Activated CD8-positive, alpha-beta T cell treated with anti-CD3 and anti-CD28 coated beads, Interleukin-2, amount 10 ng/mL, durations not matched to agents 7 days and 5 days (primary cell): ENCODE data around the gene PADI4. TPM values are rescaled to one million over a fixed set of nuclear protein-coding genes. Genes with fewer than 3 reads are reported as not detected.
A peak's percentile ranks its signal among the peaks of the same experiment; 100 is the strongest.
"Not testable (repeated sequence)": the region's sequence is repeated elsewhere in the genome, so short reads cannot be mapped to it uniquely, and the experiment has no call there.

Experiments
- ATAC-seq: fragments of 150-1000 bp; cut with Tn5 transposase; one replicate; pipeline ENCODE4 v1.10.0; 2021; ENCODE audit warnings: moderate library complexity
- CTCF ChIA-PET: fragments of 350-600 bp; sonication (Branson Sonifier 250); formaldehyde crosslinking; loops from one replicate; lab custom pipeline; 2021; ENCODE audit warnings: antibody characterized with exemption; lab: Charles Lee
- POLR2A ChIA-PET: fragments of 350-600 bp; sonication (Branson Sonifier 250); formaldehyde crosslinking; loops from one replicate; lab custom pipeline; 2021; ENCODE audit warnings: antibody characterized with exemption; lab: Charles Lee
- DNase-seq: peaks from one replicate; pipeline ENCODE4 v3.0.0-alpha.2; 2020
- H3K27ac Mint-ChIP-seq: one replicate; pipeline ENCODE4 v1.8.0; 2021; ENCODE audit warnings: mild to moderate bottlenecking, mixed read lengths
- H3K27me3 Mint-ChIP-seq: one replicate; pipeline ENCODE4 v1.8.0; 2021; ENCODE audit warnings: low read depth, mixed read lengths
- H3K36me3 Mint-ChIP-seq: one replicate; pipeline ENCODE4 v1.8.0; 2021; ENCODE audit warnings: low read depth, mixed read lengths
- H3K4me1 Mint-ChIP-seq: one replicate; pipeline ENCODE4 v1.8.0; 2021; ENCODE audit warnings: low read depth, mixed read lengths
- H3K4me3 Mint-ChIP-seq: one replicate; pipeline ENCODE4 v1.8.0; 2021; ENCODE audit warnings: mild to moderate bottlenecking, mixed read lengths
- H3K9me3 Mint-ChIP-seq: one replicate; pipeline ENCODE4 v1.8.0; 2022; ENCODE audit warnings: mixed read lengths; ENCODE audit not compliant: insufficient read depth
- total RNA-seq, 2 experiments: library from RNA; stranded (reverse); gene quantifications; one replicate each; pipeline ENCODE4 v1.2.3, GENCODE V29; 2021

Gene PADI4
- total RNA-seq, 2 experiments from 2014 or later = 0.95 to 1.0 TPM

DNA sequence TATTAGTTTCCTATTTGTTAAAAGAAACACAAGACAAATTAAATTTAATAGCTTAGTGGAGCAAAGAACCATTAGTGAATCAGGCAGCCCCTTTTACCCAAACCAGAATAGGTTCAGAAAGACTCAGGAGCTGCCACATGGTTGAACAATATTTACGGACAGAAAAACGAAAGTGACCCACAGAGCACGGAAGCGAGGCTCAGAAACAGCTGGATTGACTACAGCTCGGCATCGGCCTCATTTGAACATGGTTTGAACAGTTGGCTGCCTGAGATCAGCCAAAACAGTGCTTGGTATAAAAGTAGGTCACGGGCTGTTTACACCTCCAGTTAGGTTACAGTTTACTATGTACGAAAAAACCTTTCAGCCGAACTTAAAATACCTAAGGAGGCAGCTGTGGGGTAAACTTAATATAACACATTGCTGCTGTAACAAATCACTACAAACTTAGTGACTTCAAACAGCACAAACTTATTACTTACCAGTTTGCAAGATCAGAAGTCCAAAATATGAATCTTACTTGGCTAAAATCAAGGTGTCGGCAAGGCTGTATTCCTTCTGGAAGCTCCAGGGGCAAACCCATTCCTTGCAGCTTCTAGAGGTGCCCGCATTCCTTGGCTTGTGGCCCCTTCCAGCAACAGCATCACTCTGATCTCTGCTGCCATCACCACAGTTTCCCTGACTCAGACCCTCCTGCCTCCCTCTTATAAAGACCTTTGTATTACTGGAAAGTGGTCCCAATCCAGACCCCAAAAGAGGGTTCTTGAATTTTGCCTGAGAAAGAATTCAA lies 11.8 kb downstream of the PADI4 start:
- ChIA-PET POLR2A (interaction anchor here (0.6 kb wide), 1 partner anchor 158 kb away, joined by 3 read pairs; no protein-coding TSS in a partner anchor), CTCF (no interaction called here)
- Mint-ChIP-seq H3K27me3 (no peaks in the 10 kb centered on the region), H3K4me1 (no peaks in the 10 kb centered on the region), H3K4me3 (no peak overlapping the region), H3K9me3 (no peaks in the 10 kb centered on the region), H3K36me3 (no peaks in the 10 kb centered on the region), H3K27ac (no peak overlapping the region)
- no peak for ATAC-seq
- no peak for DNase-seq

DNA sequence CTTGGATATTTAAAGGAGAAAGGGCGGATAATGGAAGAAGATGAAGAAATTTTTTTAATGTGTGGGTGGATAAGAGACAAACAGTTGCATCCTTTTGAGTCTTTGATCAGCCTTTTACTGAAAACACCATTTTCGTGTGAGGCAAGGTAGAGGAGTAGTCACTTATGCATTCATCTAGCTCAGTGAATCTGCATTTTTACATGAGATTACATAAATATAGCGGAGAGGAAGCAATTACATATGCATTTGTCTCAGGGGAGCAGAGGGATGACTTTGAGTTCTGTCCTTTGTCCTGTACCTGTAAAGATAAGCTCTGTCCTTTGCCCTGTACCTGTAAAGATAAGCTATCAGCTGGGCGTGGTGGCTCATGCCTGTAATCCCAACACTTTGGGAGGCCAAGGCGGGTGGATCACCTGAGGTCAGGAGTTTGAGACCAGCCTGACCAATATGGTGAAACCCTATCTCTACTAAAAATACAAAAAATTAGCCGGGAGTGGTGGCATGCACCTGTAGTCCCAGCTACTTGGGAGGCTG lies 13.9 kb downstream of the PADI4 start:
- H3K9me3 Mint-ChIP-seq, H3K4me3 Mint-ChIP-seq, H3K36me3 Mint-ChIP-seq, H3K27me3 Mint-ChIP-seq, POLR2A ChIA-PET, DNase-seq, H3K27ac Mint-ChIP-seq, ATAC-seq, H3K4me1 Mint-ChIP-seq: not testable (repeated sequence)
- CTCF ChIA-PET = interaction anchor here (1.5 kb wide), 1 partner anchor 15 kb away, joined by 3 read pairs; no protein-coding TSS in a partner anchor

DNA sequence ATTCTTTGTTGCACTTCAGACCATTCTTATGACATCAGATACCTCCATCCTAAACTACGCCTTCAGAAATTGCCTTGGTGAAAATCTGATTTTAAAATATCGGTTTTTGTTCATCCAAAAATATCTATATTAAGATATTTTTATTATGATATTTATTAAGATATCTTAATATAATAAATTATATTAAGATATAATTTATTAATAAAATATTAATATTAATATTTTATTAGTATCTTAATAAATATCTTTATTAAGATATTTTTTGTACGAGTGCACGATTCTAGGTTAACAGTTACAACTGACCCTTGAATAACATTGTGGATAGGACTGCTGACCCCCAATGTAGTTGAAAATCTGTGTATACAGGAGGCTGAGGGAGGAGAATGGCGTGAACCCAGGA lies 20.9 kb downstream of the PADI4 start:
- no peak for ATAC-seq
- no peak for DNase-seq
- H3K36me3 Mint-ChIP-seq = no peaks in the 10 kb centered on the region
- no peak overlapping the region for H3K4me3 Mint-ChIP-seq
- H3K27me3 Mint-ChIP-seq = peaks cover 9% of the 10 kb centered on the region
- ChIA-PET POLR2A (no interaction called here), CTCF (no interaction called here)
- H3K27ac Mint-ChIP-seq = no peak overlapping the region
- H3K9me3 Mint-ChIP-seq = no peaks in the 10 kb centered on the region
- H3K4me1 Mint-ChIP-seq = no peaks in the 10 kb centered on the region

DNA sequence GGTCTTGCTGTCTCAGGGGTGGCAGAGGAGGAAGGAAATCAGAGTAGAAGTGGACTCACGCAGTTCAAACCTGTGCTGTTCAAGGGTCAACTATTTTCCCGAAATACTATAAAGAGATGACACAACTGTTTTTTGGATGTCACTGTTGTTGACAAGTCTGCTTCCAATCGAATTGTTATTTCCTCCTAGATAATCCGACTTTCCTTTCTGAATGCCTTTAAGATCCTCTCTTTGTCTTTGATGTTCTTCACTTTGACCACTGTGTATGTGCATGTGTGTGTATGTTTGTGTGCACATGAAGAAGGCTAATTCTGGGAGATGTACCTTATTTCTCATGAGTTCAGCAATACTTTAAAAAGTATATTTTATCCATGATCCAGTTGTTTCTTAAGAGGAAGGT lies 21.6 kb downstream of the PADI4 start:
- ATAC-seq = no peak
- H3K4me1 Mint-ChIP-seq = no peaks in the 10 kb centered on the region
- H3K27me3 Mint-ChIP-seq = peaks cover 9% of the 10 kb centered on the region
- ChIA-PET POLR2A (no interaction called here), CTCF (no interaction called here)
- H3K9me3 Mint-ChIP-seq = no peaks in the 10 kb centered on the region
- no peak for DNase-seq
- H3K27ac Mint-ChIP-seq = no peak overlapping the region
- H3K4me3 Mint-ChIP-seq = no peak overlapping the region
- no peaks in the 10 kb centered on the region for H3K36me3 Mint-ChIP-seq

DNA sequence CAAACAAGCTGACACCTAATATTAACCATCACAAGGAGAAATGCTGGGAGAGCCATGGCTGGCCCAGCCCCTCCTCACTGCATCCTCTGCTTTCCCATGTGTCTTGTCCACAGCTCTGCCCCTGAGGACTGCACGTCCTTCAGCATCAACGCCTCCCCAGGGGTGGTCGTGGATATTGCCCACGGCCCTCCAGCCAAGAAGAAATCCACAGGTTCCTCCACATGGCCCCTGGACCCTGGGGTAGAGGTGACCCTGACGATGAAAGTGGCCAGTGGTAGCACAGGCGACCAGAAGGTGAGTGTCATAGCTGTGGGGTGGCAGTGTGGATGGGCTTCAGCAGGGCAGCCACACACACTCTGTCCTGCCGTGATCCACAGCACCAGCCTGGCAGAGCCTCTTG lies 22.9 kb downstream of the PADI4 start:
- ATAC-seq = no peak
- CTCF ChIA-PET = no interaction called here

DNA sequence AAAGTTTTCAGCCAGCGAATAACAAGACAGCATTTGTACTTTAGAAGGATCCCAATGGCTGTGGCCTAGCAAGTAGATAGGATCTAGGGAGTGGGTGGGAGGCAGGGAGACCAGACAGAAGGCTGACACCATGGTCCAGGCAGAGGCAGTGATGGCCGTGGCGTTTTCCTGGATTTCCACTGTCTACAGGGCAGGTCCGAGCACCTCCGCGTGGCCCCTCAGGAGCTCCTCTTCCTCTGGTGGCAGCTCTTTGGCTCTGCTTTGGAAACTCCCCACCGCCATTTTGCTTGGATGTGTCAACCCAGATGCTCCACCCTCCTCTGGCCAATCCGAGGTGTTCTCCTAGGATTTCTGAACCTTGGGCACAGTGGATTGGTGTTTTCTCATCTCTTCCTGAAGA lies 25.1 kb downstream of the PADI4 start:
- Mint-ChIP-seq H3K27me3 (no peaks in the 10 kb centered on the region), H3K4me3 (no peak overlapping the region), H3K4me1 (no peaks in the 10 kb centered on the region), H3K27ac (no peak overlapping the region), H3K9me3 (no peaks in the 10 kb centered on the region), H3K36me3 (no peaks in the 10 kb centered on the region)
- ChIA-PET CTCF (interaction anchor here (0.7 kb wide), 1 partner anchor 9 kb away, joined by 3 read pairs; no protein-coding TSS in a partner anchor), POLR2A (no interaction called here)
- ATAC-seq (no peak), DNase-seq (no peak)

More for the DNA sequence above, 22.9 kb downstream of the PADI4 start:
- Mint-ChIP-seq H3K27ac (no peak overlapping the region), H3K4me1 (no peaks in the 10 kb centered on the region), H3K9me3 (no peaks in the 10 kb centered on the region), H3K4me3 (no peak overlapping the region), H3K36me3 (no peaks in the 10 kb centered on the region), H3K27me3 (peaks cover 7% of the 10 kb centered on the region)
- POLR2A ChIA-PET = no interaction called here
- no peak for DNase-seq

DNA sequence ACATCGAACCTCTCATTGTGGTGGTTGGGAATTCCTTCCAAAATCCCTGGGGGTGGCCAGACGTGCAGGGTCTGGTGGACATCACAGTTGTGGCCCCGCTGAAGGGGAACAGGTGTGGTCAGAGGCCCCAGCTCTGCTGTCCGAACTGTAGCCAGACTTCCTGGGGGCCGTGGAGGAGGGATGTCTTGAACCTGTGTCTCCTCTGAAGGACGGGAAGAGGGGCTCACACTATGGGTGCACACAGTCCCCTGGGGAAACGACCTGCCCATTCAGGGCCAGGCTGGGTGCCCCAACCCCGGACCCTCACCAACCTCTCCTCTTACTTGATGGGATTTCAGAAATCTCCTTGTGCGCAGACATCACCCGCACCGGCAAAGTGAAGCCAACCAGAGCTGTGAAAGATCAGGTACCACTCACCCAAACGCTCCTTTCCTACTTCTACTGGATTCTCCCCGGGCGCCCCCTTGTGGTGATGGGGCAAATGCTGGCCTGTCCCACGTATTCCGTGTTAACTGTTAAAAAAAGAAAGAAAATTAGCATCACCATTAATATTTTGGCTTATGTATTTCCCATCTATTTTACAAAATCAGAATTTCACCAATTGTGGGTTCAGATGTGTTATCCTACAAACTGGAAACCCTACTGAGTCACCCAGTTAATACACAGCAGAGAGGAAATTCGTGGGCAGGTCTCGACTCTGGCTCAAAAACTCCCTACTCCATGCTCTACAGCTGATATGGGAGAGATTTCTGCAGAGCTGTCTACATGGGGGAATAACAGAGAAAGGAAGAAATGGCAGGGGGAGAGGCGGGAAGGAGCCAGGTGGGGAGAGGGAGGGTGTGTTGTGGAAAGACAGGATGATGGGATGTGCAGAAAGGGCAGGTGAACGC lies 28.1 kb downstream of the PADI4 start:
- H3K4me1 Mint-ChIP-seq = no peaks in the 10 kb centered on the region
- no peaks in the 10 kb centered on the region for H3K27me3 Mint-ChIP-seq
- CTCF ChIA-PET = interaction anchor here (0.6 to 1.5 kb wide), 4 partner anchors 14 to 88 kb away, joined by 3 to 4 read pairs (median 3); no protein-coding TSS in a partner anchor
- H3K4me3 Mint-ChIP-seq = no peak overlapping the region
- no peak overlapping the region for H3K27ac Mint-ChIP-seq
- no peaks in the 10 kb centered on the region for H3K9me3 Mint-ChIP-seq
- ATAC-seq (peak; percentile 81), DNase-seq (peak; percentile 75)
- no peaks in the 10 kb centered on the region for H3K36me3 Mint-ChIP-seq
- POLR2A ChIA-PET = no interaction called here

DNA sequence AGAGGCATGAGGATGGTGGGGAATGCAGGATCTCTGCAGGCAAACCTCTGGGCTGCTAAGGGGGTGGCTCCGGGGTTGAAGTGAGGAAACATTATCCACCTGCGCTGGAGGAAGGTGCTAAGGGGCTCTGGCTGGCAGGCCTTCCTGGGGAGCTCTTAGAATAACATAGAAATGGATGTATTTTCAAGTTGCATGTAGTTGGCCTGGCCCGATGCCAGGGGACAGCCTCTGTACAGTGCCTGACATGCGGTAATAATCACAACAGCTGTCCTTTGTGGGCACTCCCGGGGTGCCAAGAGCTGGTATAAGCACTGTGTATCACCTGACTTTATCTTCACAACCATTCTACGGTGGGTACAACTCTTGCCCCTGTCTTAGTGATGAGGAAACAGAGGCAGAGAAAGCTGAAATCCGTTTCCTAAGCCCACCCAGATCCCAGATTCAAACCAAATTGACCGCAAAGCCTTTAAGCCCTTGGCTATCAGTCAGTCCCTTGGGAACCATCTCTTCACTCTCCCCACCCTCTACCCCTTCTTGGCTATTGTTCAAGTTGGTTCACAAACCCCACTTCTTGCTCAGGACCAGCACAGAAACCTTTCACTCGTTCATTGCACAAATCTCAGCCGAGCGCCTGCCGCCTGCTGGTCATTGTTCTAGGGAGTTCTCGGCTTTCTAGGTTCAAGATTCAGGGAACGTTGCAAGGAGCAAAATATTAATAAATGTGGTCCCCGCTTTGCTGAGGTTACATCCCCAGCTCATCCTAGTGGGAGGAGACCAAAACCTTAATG lies 30.9 kb downstream of the PADI4 start:
- no peaks in the 10 kb centered on the region for H3K36me3 Mint-ChIP-seq
- H3K4me3 Mint-ChIP-seq = no peak overlapping the region
- CTCF ChIA-PET = no interaction called here
- POLR2A ChIA-PET = no interaction called here
- H3K9me3 Mint-ChIP-seq = no peaks in the 10 kb centered on the region
- ATAC-seq (no peak), DNase-seq (no peak)
- H3K27me3 Mint-ChIP-seq = no peaks in the 10 kb centered on the region
- H3K4me1 Mint-ChIP-seq = no peaks in the 10 kb centered on the region
- no peak overlapping the region for H3K27ac Mint-ChIP-seq

DNA sequence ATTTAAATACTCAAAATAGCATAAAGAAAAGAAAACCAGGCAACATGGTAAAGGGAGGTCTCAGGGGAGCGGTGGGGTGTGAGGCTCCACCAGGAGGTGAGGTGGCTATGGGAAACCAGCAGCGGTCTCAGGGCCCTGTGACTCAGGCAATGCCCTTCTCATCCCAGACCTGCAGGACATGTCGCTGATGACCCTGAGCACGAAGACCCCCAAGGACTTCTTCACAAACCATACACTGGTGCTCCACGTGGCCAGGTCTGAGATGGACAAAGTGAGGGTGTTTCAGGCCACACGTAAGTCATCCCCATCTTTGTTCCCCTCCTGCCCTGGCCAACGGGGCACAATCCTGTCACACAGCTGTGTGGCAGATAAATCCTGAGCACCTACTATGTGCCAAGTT lies 31.5 kb downstream of the PADI4 start:
- Mint-ChIP-seq H3K27ac (no peak overlapping the region), H3K4me3 (no peak overlapping the region), H3K27me3 (no peaks in the 10 kb centered on the region), H3K4me1 (no peaks in the 10 kb centered on the region), H3K36me3 (no peaks in the 10 kb centered on the region), H3K9me3 (no peaks in the 10 kb centered on the region)
- DNase-seq = no peak
- ChIA-PET CTCF (no interaction called here), POLR2A (no interaction called here)
- ATAC-seq = no peak

DNA sequence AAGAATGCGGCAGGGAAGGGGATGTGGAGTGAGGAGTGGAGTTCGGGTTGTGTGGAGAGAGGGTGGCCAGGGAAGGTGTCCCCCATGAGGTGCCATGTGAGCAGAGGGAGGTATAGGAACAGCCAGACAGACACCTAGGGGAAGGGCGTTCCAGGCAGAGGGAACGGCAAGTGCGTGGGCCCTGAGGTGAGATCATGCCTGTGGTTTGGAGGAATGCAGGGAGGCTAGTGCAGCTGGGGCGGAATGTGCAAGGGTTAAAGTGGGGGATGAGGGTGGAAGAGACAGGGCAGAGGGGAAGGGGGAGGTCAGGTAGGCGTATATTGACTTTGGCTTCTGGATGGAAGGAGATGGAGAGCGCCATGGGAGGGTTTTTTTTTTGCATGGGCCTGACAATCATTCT lies 32.4 kb downstream of the PADI4 start:
- H3K4me1 Mint-ChIP-seq = no peaks in the 10 kb centered on the region
- no peaks in the 10 kb centered on the region for H3K9me3 Mint-ChIP-seq
- H3K36me3 Mint-ChIP-seq = no peaks in the 10 kb centered on the region
- no peak for ATAC-seq
- H3K4me3 Mint-ChIP-seq = no peak overlapping the region
- H3K27me3 Mint-ChIP-seq = no peaks in the 10 kb centered on the region
- POLR2A ChIA-PET = interaction anchor here (0.6 kb wide), 1 partner anchor 655 kb away, joined by 3 read pairs; no protein-coding TSS in a partner anchor
- CTCF ChIA-PET = no interaction called here
- H3K27ac Mint-ChIP-seq = no peak overlapping the region
- no peak for DNase-seq

DNA sequence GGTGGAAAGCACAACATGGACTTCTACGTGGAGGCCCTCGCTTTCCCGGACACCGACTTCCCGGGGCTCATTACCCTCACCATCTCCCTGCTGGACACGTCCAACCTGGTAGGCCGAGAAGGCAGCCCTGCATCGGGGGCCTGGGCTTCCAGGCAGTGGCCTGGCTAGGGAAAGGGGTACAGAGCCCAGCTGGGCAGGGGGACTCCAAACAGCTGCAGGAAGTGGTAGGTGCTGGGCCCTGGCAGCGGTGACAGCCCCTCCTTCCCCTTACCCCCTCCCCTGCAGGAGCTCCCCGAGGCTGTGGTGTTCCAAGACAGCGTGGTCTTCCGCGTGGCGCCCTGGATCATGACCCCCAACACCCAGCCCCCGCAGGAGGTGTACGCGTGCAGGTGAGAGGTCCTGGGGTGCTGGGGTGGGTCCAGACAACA lies 34.0 kb downstream of the PADI4 start:
- no peaks in the 10 kb centered on the region for H3K9me3 Mint-ChIP-seq
- H3K4me3 Mint-ChIP-seq = no peak overlapping the region
- ATAC-seq = no peak
- ChIA-PET POLR2A (no interaction called here), CTCF (no interaction called here)
- no peaks in the 10 kb centered on the region for H3K4me1 Mint-ChIP-seq
- DNase-seq = no peak
- H3K36me3 Mint-ChIP-seq = no peaks in the 10 kb centered on the region
- H3K27ac Mint-ChIP-seq = no peak overlapping the region
- H3K27me3 Mint-ChIP-seq = no peaks in the 10 kb centered on the region
